ENCODE measurements around the gene HSF4. TPM values are rescaled to one million over a fixed set of nuclear protein-coding genes. Genes with fewer than 3 reads are reported as not detected.
A peak's percentile ranks its signal among the peaks of the same experiment; 100 is the strongest.

Gene HSF4
- total RNA-seq, 1 donor = 5.8 TPM

GRCh38 chr16:67180166-67180565, 15.6 kb downstream of the HSF4 start:
- H3K79me2 ChIP-seq (ENCODE audit: insufficient read depth, low read length) = peaks cover 11% of the 10 kb centered on the region
- no peaks in the 10 kb centered on the region for H3K9me3 ChIP-seq (ENCODE audit: low read depth, low read length)
- H3K4me1 ChIP-seq (ENCODE audit: insufficient read depth, low read length) = peaks cover 29% of the 10 kb centered on the region
- no peak overlapping the region for H3K4me2 ChIP-seq (ENCODE audit: insufficient read depth, low read length)
- TF ChIP-seq CTCF (IDR thresholded peaks at IDR 0.05; ENCODE audit: extremely low read depth, low read depth, low read length) = no peak
- H3K27ac ChIP-seq (ENCODE audit: low read depth, low read length) = no peak overlapping the region
- peaks cover 38% of the 10 kb centered on the region for H4K20me1 ChIP-seq (ENCODE audit: insufficient read depth, low read length)
- no peak overlapping the region for H3K4me3 ChIP-seq (ENCODE audit: insufficient read depth, low read length)
- no peaks in the 10 kb centered on the region for H3K27me3 ChIP-seq (ENCODE audit: insufficient read depth, low read length)
- no peaks in the 10 kb centered on the region for H3K36me3 ChIP-seq (ENCODE audit: insufficient read depth, low read length)
- H2AFZ ChIP-seq (ENCODE audit: low read length) = no peak overlapping the region
- no peak for DNase-seq (ENCODE audit: insufficient read length, low spot score, missing footprints)

GRCh38 chr16:67181346-67181745, 16.8 kb downstream of the HSF4 start:
- Histone ChIP-seq H4K20me1 (ENCODE audit: insufficient read depth, low read length) (peaks cover 39% of the 10 kb centered on the region), H3K4me1 (ENCODE audit: insufficient read depth, low read length) (peaks cover 37% of the 10 kb centered on the region), H3K36me3 (ENCODE audit: insufficient read depth, low read length) (no peaks in the 10 kb centered on the region), H3K27ac (ENCODE audit: low read depth, low read length) (no peak overlapping the region), H3K4me3 (ENCODE audit: insufficient read depth, low read length) (peak overlapping the region; percentile 38), H3K4me2 (ENCODE audit: insufficient read depth, low read length) (peak overlapping the region; percentile 55), H3K9me3 (ENCODE audit: low read depth, low read length) (no peaks in the 10 kb centered on the region), H3K79me2 (ENCODE audit: insufficient read depth, low read length) (peaks cover 11% of the 10 kb centered on the region), H2AFZ (ENCODE audit: low read length) (no peak overlapping the region), H3K27me3 (ENCODE audit: insufficient read depth, low read length) (no peaks in the 10 kb centered on the region)
- DNase-seq (ENCODE audit: insufficient read length, low spot score, missing footprints) = peak; percentile 99
- no peak for TF ChIP-seq CTCF (IDR thresholded peaks at IDR 0.05; ENCODE audit: extremely low read depth, low read depth, low read length)

GRCh38 chr16:67182288-67182687, 17.7 kb downstream of the HSF4 start:
- no peak overlapping the region for H2AFZ ChIP-seq (ENCODE audit: low read length)
- no peaks in the 10 kb centered on the region for H3K36me3 ChIP-seq (ENCODE audit: insufficient read depth, low read length)
- peaks cover 44% of the 10 kb centered on the region for H3K4me1 ChIP-seq (ENCODE audit: insufficient read depth, low read length)
- no peak overlapping the region for H3K4me3 ChIP-seq (ENCODE audit: insufficient read depth, low read length)
- peak overlapping the region; percentile 98 for H3K4me2 ChIP-seq (ENCODE audit: insufficient read depth, low read length)
- no peaks in the 10 kb centered on the region for H3K9me3 ChIP-seq (ENCODE audit: low read depth, low read length)
- no peak for DNase-seq (ENCODE audit: insufficient read length, low spot score, missing footprints)
- no peaks in the 10 kb centered on the region for H3K27me3 ChIP-seq (ENCODE audit: insufficient read depth, low read length)
- H4K20me1 ChIP-seq (ENCODE audit: insufficient read depth, low read length) = peaks cover 36% of the 10 kb centered on the region
- H3K79me2 ChIP-seq (ENCODE audit: insufficient read depth, low read length) = peaks cover 11% of the 10 kb centered on the region
- H3K27ac ChIP-seq (ENCODE audit: low read depth, low read length) = no peak overlapping the region
- no peak for TF ChIP-seq CTCF (IDR thresholded peaks at IDR 0.05; ENCODE audit: extremely low read depth, low read depth, low read length)

- no peak for TF ChIP-seq CTCF (IDR thresholded peaks at IDR 0.05; ENCODE audit: extremely low read depth, low read depth, low read length)
- DNase-seq (ENCODE audit: insufficient read length, low spot score, missing footprints) = no peak
- peaks cover 11% of the 10 kb centered on the region for H3K79me2 ChIP-seq (ENCODE audit: insufficient read depth, low read length)
- H3K9me3 ChIP-seq (ENCODE audit: low read depth, low read length) = no peaks in the 10 kb centered on the region
- peaks cover 44% of the 10 kb centered on the region for H3K4me1 ChIP-seq (ENCODE audit: insufficient read depth, low read length)
- no peaks in the 10 kb centered on the region for H3K27me3 ChIP-seq (ENCODE audit: insufficient read depth, low read length)
- H3K27ac ChIP-seq (ENCODE audit: low read depth, low read length) = peak overlapping the region; percentile 93
- H2AFZ ChIP-seq (ENCODE audit: low read length) = peak overlapping the region; percentile 90
- no peaks in the 10 kb centered on the region for H3K36me3 ChIP-seq (ENCODE audit: insufficient read depth, low read length)
- peak overlapping the region; percentile 96 for H3K4me3 ChIP-seq (ENCODE audit: insufficient read depth, low read length)
- H3K4me2 ChIP-seq (ENCODE audit: insufficient read depth, low read length) = peak overlapping the region; percentile 98
- H4K20me1 ChIP-seq (ENCODE audit: insufficient read depth, low read length) = peaks cover 30% of the 10 kb centered on the region
These were observed 18.7 kb downstream of the HSF4 start for GRCh38 chr16:67183284-67183626.

Measured in osteoblast (primary cell).